Activated gamma-delta T cell treated with Interleukin-2 at 50 U/mL for 16 hours (primary cell): Measurements from ENCODE around the gene RASGRP1.

Experiments
- DNase-seq: peaks from one replicate; pipeline ENCODE4 v3.0.0-alpha.2; 2020

The RASGRP1 gene

DNA sequence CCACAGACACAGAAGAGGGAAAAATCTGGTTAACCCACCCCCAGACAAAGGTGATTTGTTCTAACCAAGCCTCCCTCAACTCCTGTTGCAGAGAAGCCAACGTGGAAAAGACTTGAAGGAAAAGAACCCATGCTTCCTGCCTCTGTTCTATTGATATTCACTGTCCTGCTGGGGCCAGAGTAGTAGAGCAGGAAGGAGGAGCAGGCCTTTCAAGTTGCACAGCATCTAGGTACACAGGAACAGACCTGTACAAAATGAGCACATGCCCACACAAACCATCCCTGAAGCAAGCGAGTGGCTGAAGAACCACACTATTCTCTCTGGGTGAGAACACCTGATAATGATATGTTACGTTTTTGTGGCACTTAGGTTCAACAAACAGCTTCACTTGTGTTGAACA, 29.9 kb downstream of the RASGRP1 start:
- DNase-seq = no peak

DNA sequence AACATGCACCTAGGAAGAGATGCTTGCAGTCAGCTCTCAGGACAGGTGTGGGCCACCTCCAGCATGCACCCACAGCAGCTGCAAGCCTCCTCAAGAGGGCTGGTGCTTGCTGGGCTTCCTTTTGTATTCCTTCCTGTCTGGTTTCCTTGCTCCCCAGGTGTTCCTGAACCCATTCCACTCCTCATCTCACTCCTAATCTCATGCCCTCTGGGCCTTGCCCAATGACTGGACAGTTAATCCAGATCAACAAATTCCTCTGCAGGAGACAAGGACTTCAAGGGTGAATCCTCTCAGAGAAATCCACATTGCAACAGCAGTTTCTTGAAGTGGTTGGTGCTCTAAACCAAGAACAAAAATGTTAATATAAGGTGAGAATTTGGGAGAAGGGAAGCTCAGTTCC, 30.7 kb downstream of the RASGRP1 start:
- no peak for DNase-seq

DNA sequence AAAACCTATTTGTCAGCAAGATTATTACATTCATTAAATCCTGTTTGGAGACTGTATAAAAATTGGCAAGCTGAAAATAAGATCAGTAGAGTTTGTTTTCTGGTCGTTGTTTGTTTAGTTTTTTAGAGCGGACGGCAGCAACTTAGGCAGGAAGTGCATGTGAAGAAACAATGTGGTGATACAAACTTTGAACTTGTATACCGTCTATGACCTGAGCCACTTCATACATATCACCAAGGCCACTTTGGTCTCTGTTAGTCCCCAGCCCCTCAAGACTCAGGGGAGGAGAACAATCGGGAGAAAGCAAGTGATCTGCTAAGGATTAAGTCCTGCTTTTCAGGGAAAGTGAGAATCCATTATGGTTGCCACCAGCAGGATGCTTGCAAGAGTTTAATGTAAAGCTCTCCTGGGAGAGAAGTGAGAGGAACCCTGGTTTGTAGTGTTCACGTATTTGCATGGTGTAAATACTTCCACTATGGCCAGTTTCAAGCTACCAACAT, 31.1 kb downstream of the RASGRP1 start:
- DNase-seq = no peak

DNA sequence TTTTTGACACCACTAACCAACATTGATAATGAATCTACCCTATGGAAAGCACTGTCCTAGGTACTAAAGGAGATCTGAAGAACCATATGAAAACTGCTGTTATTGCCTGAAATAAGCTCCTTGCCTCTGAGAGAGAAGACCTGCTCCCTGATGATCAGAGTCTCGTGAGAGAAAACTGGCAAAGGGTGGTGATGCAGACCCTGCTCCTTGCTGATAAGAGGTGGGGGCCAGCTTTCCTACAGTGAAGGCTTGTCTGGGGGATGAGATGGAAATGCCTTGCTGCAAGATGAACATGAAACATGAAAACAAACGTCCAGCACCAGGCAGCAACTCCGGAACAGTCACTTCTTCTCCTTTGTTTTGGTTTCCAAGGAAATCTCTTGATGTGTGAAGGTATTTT, 31.9 kb downstream of the RASGRP1 start:
- DNase-seq = no peak

DNA sequence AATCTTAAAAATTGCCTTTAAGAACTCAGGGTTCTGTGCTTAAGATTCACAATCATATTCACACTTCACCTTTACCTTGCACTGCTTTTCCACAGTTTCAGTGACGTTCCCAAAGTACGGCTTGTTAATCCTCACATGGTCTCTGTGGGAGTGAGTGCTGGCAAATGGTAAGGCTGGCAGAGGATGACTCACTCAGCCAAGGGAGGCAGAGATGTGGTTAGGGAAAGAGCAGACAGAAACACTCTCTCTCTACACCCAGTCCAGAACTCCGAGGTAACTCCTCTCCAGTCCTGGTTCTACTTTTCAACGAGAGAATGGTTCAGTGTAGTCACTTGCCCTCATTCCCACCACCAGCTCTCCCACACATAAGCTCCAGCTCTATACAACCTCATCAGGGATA, 33.1 kb downstream of the RASGRP1 start:
- DNase-seq = no peak

DNA sequence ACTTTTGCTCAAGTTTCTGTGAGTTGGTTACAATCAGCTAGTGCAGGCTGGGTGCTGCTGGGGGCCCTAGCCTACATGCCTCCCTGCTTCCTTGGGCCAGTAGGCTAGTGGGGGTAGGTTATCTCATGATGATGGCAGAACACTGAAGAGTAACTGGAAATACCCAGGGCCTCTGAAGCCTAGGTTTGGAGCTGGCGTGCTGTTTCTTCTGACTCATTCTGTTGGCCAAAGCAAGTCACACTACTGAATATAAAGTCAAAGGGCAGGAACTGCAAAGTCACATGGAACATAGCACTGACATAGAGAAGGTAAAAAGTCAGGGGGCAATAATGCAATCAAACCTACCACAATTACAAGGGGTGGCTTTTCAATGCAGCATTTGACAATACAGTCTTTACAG, 34.5 kb downstream of the RASGRP1 start:
- no peak for DNase-seq

DNA sequence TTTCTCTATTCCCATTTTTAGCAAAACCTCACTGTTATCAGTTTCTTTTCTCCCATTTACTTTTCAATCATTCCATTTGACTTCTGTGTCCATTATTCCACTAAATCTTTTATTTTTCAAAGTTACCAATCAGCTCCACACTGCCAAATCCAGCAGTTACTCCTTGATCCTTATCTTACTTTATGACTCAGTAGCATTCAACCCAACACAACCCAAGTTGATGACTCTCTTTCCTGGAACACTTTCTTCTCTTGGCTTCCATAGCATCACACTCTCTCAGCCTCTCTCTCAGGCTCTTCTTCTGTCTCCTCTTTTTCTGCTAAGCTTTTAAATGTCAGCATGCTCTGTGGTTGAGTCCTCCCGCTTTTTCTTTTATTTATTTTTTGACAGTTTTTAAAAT, 36.3 kb downstream of the RASGRP1 start:
- no peak for DNase-seq

DNA sequence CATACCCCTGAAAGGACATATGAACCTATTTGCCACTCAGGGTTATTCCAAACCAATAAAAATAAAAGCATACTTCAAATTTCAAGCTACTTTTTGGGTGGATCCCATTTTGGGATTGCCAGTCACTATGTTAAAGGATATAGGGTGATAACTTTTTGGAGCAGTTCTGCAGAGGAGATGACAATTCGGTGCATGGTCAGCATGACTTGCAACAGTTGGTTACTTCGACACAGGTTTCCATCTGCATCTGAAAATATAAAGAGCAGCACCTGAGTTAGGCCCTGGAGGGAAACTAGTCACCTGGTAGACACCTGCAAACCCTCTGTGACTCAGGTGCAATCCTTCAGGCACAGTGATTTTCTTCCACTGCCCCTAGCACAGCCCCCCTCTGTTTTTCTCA, 38.5 kb downstream of the RASGRP1 start:
- DNase-seq = no peak

DNA sequence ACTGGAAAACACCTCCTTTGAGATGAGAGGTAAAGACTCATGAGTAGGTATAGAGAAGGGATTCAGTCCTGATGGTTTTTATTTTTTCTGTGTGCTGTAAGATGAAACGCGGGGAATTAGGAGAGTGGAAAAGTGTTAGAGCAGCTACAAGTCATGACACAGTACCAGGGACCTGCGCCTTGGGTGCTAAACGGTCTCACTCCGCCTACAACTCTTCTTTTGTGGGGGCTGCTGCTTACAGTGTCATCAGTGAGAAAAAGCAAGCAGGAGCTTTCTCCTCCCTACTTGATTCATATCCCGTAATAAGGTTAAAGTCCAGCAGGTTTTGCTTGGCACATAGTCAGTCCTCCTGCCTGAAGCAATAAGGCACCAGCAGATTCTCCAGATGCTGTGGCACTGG, 39.1 kb downstream of the RASGRP1 start:
- DNase-seq = no peak

DNA sequence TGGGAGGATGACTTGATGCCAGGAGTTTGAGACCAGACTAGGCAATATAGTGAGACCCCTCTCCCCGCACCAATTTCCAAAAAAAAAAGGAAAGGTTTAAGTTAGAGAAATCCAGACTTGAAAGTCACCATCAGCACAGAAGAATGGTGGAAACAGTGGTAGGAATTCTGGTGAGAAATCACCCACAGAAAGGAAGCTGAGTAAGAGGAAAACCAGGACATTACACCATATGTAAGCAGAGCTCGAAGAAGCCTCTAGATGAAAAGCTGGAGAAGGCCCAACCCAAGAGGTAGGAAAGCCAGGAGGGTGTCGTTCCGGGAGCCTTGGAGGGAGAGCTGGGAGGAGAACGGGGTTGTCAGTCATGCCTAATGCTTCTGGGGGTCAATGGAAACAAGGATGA, 40.5 kb downstream of the RASGRP1 start:
- DNase-seq = no peak

DNA sequence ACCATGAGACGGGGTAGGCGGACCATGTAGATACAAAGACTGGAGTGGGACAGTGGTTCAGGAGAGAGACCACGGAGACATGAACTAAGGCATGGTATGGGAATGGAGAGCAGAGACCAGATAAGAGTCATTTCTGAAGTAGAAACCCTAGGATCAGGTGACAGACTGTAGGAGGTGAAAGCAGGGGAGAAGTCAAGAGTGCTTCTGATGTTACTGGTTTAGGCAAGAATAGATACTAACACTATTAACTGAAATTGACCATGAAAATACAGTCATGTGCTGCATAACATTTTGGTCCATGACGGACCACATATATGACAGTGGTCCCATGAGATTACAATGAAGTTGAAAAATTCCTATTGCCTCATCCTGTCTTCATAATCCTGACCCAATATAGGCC, 41.7 kb downstream of the RASGRP1 start:
- DNase-seq = no peak

DNA sequence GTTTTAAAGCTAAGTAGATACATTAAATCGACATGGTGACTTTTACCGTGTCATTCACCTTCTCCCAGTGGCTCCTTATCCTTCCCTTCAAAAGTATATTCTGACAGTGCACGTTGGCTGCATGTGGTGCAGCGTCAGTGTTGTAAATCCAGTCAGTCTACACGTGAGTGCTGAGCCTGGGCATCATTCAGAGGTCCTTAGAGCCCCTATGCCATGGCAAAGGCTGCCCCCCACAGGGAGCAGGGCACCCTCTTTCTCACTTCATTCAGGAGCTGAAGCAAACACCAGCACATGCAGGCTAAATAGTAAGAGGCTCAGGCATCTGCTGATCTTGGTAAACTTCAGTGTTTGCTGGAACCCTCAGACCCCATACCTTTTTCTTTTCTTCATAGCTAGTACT, 43.3 kb downstream of the RASGRP1 start:
- DNase-seq = no peak

DNA sequence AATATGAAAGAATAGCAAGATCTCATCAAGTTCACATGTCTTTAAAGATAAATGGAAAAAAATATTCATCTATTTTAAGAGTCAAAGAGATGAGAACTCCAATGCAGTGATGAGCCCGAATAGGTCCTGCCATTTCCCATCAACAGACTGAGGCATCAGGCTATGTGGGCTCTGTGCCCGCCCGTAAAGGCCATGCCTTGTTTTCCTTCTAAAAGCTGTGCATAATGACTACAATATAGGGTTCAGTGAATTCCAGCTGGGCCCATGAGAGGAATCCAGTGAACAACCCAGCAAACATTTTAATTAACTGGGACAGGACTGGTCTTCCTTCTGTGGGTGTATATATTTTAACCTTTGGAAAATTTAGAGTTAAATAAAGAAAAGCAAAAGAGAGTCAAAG, 44.6 kb downstream of the RASGRP1 start:
- DNase-seq = no peak

DNA sequence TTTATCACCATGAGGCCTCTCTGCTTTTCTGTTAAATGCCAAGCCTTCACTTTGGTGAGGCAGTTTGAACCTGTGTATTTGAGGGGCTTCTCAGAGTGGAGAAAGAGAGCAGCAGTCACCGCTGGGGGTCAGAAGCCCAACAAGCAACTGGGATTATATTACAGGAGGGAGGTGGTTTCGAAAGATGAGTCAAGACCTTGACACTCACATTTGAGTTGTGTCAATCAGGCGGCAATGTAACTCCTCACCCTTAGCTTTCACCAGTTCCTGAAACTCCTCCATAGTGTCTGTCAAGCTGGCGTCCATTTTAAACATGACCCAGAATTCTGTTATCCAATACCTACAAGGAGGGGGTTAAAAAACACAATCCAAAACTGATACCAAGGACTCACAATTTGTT, 46.5 kb downstream of the RASGRP1 start:
- no peak for DNase-seq

DNA sequence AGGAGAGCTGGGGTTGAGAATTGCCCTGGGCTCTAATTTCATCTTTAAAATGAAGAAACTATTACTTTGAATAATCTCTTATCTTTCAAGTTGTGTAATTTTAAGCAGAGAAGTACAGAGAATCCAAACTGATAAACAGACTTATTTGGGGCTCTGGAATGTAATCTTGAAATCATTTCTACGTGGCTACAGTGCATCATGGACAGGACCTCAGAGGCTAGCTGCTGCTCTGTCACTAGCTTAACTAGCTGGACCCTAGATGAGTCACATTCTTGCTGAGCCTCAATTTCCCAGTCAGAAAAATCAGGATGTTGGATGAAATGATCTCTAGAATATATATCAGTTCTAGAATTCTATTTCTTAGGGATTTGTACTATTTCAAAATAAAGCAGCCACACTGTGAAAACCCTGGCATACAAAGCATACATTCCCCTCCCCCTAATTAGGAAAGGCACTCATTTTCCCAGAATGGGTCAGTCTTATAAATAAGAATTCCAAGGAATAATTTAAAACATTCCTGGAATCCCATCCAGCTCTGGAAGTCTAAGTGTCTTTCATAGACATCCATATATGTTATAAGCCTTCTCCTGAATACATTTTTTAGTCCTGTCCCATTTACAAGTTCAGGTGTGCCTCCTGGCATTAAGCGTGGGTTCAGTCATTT, 47.2 kb downstream of the RASGRP1 start:
- DNase-seq = no peak

DNA sequence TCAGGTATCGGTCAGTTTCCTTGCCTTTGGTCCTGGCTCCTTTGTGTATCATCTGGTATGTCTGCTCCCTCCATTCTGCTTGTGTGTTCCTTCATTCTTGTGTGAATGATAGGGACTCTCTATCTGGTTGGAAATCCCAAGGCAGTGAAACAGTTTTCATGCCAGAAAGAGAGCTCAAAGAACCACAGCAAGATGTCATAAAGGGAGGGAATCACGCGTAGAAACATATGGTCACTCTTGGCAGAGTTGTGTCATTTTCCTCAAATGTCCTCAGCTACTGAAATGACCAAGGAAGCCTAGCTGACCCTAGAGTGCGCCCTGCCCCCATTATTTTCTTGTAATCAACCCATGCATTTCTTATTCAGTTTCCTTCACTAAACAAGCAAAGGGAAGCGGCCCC, 48.0 kb downstream of the RASGRP1 start:
- DNase-seq = no peak

DNA sequence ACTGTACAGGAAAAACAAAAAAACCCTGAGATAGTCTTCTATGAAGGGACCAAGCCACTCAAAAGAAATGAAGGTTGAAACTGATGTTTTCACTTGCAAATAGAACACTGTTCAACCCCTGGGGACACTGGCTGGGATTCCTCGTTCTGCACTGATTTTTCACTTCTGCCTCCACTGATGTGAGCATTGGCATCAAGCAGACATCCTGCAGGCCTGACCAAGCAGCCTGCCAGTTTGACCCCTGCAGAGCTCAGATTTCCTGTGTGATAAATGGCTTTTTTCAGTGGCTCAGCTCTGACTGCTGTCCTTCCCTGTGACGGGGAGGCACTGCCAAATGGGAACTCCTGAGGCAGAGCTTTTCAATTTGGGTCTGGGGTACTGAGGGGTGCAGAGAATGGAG, 50.0 kb downstream of the RASGRP1 start:
- DNase-seq = no peak

DNA sequence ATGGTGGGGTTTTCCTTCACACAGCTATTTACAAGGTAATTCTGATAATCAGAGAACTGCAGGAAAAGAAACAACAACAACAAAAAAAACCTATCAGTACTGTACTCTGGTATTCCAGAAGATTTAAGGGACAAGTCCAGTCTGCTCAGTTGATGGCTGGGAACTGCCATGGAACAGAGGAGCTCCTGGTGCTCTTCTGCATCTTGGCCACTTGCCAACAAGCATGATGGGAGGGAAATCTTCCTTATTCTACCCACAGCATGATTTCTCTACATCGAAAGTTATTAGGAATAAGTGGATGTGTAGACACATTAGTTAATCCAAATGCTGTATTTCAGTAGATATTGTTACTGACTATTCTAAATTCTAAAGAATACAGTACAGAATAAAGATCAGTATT, 51.7 kb downstream of the RASGRP1 start:
- no peak for DNase-seq

DNA sequence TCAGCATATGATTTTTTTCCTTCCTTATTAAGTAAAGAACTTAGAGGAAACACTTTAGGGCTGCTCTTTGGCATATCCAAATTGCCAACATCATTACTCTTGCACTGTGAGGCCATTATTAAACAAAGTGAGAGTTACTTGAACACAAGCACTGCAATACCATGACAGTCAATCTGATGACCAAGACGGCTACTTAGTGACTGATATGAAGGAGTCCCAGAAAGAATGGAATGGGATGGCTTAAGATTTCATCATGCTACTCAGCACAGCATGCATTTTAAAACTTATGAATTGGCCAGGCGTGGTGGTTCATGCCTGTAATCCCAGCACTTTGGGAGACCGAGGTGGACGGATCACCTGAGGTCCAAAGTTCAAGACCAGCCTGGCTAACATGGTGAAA, 55.5 kb downstream of the RASGRP1 start:
- DNase-seq = no peak

DNA sequence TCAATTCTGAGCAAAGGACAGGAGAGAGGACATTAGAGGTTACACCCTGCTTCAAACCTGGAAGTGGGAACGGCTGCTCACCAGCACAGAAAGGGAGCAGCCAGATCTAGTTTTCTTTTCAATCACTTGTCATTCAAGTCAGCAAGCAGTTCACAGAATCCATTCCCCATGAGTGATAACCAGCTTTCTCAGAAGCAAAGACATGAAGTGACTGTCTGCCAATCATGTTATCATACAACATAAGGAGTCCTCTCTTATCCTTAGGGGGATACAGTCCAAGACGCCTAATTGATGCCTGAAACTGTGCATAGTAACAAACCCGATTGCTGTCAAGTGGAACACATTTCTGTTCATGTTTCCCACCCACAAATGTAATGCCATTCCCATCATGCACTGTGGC, 56.0 kb downstream of the RASGRP1 start:
- no peak for DNase-seq

DNA sequence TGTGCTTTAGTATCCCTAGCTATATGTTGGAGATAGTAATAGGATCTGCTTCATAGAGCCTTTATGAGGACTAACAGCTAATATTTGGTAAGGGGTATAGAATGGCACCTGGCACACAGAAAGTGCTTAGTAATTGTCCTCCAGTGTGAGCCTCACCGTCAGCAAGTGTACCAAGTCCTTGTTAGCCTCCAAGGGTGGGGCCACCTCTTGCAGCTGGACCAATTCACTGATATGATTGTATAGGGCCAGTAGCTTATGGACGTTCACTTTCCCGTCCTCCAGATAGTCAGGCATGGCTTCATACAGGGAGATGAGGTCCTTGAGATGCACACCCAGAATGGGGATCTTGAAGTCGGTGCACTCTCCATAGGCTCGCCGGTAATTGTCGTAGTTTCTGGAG, 57.0 kb downstream of the RASGRP1 start:
- no peak for DNase-seq

DNA sequence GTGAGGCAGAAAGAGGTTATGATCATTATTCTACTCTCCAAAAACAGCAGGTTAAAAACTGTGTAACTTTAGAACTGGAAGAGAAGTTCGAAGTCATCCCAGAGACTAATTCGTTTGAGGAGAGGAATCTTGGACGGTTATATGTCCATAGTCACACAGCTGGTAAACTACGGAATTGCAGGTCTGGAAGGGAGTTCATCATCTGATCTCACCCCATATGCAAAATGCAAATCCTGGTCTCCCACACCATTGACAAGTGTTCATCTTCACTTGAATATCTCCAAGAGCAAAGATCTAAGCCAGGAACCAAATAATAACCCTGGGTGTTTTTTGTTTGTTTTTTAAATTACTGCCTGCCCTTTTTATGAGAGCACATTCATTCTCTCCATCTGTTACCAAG, 57.6 kb downstream of the RASGRP1 start:
- DNase-seq = no peak

DNA sequence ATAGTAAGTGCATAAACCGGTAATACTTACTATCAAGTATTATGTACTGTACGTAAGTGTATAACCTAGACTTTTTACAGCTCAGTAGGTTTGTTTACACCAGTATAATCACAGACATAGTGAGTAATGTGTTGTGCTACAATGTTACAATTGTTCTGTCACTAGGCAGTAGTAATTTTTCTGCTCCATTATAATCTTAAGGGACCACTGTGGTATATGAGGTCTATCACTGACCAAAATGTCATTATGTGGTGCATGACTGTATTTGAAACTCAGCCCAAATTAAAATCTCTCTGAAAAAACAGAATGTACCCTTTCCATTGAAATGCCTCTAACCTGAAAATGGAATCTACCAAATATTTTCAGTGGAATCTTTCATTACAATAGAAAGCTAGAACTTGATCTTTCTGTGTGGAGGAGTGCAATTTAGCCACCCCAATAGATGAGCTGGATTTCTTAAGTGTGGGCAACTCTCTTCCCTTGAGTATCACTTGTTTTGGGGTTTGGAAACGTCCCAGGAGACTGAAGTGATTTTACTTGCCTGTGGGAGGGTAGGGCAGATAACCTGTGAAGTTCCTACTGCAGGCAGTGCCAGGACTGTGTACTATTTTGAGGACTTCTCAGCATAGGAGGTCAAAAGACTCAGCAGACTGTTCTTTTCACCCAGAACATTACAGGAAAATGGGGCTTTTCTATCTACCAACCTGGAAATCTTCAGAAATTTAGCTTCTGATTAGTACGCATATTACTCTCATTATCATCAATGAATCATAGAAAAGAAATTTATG, 59.7 kb downstream of the RASGRP1 start:
- no peak for DNase-seq

DNA sequence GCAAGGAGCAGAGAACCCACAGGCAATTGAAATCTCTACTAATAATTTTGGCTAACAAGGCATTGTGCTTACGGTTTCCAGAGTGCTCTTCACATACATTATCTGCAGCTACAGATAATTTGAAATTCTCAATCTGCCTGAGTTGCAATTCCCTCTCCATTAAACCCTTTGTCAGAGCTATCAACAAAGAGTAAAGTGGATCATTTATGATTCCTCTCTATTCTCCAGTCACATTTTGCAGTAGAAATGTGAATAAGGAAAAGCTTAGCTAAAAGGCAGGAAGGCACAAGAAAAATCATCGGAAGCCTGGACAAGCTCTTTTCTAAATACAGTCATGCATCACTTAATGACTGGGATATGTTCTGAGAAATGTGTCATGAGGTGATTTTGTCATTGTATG, 61.1 kb downstream of the RASGRP1 start:
- no peak for DNase-seq

DNA sequence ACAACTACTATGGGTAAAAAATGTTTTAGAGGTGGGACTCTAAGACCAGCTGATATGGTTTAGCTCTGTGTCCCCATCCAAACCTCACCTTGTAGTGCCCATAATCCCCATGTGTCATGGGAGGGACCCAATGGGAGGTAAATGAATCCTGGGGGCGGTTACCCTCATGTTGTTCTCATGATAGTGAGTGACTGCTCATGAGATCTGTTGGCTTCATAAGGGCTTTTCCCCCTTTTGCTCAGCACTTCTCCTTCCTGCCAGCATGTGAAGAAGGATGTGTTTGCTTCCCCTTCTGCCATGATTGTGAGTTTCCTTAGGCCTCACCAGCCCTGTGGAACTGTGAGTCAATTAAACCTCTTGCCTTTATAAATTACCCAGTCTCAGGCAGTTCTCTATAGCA, 65.0 kb downstream of the RASGRP1 start:
- no peak for DNase-seq
